Breast epithelium (tissue), 3 donors: ENCODE measurements around the gene NIN.

Experiments used
- POLR2A ChIP-seq: fragments of 450-650 bp; IDR thresholded peaks from one replicate; pipeline ENCODE4 v1.6.1; 2016; ENCODE audit warnings: antibody characterized with exemption, mild to moderate bottlenecking, moderate library complexity
- POLR2AphosphoS5 ChIP-seq, 3 donors: sonication (generic); formaldehyde crosslinking; IDR thresholded peaks; one replicate each; pipeline ENCODE4 v1.6.1; 2017; ENCODE audit warnings: antibody characterized with exemption in 3 of 3
- TF ChIP-seq, protein P1 (sequence below), 3 donors: fragments of 450-650 bp; IDR thresholded peaks; one replicate each; pipeline ENCODE4 v1.5.1; 2016 to 2017; ENCODE audit warnings: antibody characterized with exemption in 3 of 3, mild to moderate bottlenecking in 3 of 3, moderate library complexity in 3 of 3

DNA sequence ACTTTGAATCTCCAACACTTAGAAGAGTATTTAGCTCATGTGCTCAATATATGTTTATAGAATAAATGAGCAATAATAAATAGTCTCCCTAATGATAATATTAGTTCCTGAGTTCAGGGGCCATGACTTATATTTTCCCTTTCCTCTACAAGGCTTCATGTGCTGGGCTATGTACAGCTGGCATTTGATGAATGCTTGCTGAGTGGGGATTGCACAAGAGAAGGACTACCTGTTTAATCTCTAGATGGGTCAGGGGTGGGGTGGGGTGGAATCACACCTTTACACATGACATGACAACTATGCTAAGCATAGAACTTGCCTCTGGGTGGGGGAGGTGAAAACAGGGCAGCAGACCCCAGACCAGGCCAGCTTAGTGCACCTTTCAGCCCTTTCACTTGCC is 33.3 kb upstream of the NIN start:
- TF ChIP-seq, protein P1, sequence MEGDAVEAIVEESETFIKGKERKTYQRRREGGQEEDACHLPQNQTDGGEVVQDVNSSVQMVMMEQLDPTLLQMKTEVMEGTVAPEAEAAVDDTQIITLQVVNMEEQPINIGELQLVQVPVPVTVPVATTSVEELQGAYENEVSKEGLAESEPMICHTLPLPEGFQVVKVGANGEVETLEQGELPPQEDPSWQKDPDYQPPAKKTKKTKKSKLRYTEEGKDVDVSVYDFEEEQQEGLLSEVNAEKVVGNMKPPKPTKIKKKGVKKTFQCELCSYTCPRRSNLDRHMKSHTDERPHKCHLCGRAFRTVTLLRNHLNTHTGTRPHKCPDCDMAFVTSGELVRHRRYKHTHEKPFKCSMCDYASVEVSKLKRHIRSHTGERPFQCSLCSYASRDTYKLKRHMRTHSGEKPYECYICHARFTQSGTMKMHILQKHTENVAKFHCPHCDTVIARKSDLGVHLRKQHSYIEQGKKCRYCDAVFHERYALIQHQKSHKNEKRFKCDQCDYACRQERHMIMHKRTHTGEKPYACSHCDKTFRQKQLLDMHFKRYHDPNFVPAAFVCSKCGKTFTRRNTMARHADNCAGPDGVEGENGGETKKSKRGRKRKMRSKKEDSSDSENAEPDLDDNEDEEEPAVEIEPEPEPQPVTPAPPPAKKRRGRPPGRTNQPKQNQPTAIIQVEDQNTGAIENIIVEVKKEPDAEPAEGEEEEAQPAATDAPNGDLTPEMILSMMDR (IDR thresholded peaks at IDR 0.05), result no peak
- TF ChIP-seq POLR2AphosphoS5 (IDR thresholded peaks at IDR 0.05) (no peak), POLR2A (no peak)
